DND-41 (cell line): ENCODE data around the gene PTPRN2.

ENCODE experiments used
- ATAC-seq: fragments of 200-7000 bp; cut with Tn5 transposase; 3 replicates; pipeline ENCODE4 v1.9.1; 2021; ENCODE audit warnings: low read depth; ENCODE audit not compliant: insufficient read depth
- DNase-seq: peaks from one replicate; pipeline ENCODE4 v3.0.0-alpha.2; 2020
- H2AFZ ChIP-seq: 2 replicates; pipeline ENCODE4 v1.6.0; 2012; ENCODE audit warnings: low read depth, low read length
- H3K27ac ChIP-seq: 2 replicates; pipeline ENCODE4 v1.5.1; 2012; ENCODE audit warnings: low read length, inconsistent platforms
- H3K27me3 ChIP-seq: fragments of 200-600 bp; sonication (generic); 2 replicates; pipeline ENCODE4 v1.6.0; 2012; ENCODE audit warnings: low read length, mild to moderate bottlenecking, inconsistent platforms; ENCODE audit not compliant: insufficient read depth, poor library complexity
- H3K36me3 ChIP-seq: 2 replicates; pipeline ENCODE4 v1.5.1; 2012; ENCODE audit warnings: low read length, inconsistent platforms; ENCODE audit not compliant: insufficient read depth
- H3K4me1 ChIP-seq: 2 replicates; pipeline ENCODE4 v1.5.1; 2012; ENCODE audit warnings: mild to moderate bottlenecking, low read length; ENCODE audit not compliant: insufficient read depth
- H3K4me2 ChIP-seq: 2 replicates; pipeline ENCODE4 v1.6.0; 2012; ENCODE audit warnings: mild to moderate bottlenecking, moderate library complexity, low read length, inconsistent platforms; ENCODE audit not compliant: insufficient read depth
- H3K4me3 ChIP-seq, 2 experiments: fragments of 200-600 bp in 1 of 2; shearing (Covaris generic) in 1 of 2; 2 replicates each; pipeline ENCODE4 v1.5.1; 2012 to 2016; ENCODE audit warnings: inconsistent platforms in 2 of 2, low read length in 2 of 2, mild to moderate bottlenecking in 2 of 2, low read depth in 1 of 2, moderate library complexity in 1 of 2
- H3K79me2 ChIP-seq: 2 replicates; pipeline ENCODE4 v1.6.0; 2012; ENCODE audit warnings: low read length, inconsistent platforms; ENCODE audit not compliant: insufficient read depth
- H3K9ac ChIP-seq: 2 replicates; pipeline ENCODE4 v1.6.0; 2012; ENCODE audit warnings: low read depth, mild to moderate bottlenecking, inconsistent platforms, low read length, moderate library complexity
- H3K9me3 ChIP-seq: 2 replicates; pipeline ENCODE4 v1.5.1; 2012; ENCODE audit warnings: low read length, moderate library complexity, mild to moderate bottlenecking, inconsistent platforms; ENCODE audit not compliant: insufficient read depth, severe bottlenecking
- H4K20me1 ChIP-seq: 2 replicates; pipeline ENCODE4 v1.6.0; 2012; ENCODE audit warnings: low read length; ENCODE audit not compliant: insufficient read depth
- EZH2 ChIP-seq: IDR thresholded peaks from 3 replicates; pipeline ENCODE4 v1.6.1; 2012; ENCODE audit warnings: borderline replicate concordance, low read depth, mild to moderate bottlenecking, moderate library complexity, low read length, inconsistent platforms; ENCODE audit not compliant: severe bottlenecking
- TF ChIP-seq, protein P1 (sequence below): IDR thresholded peaks from 2 replicates; pipeline ENCODE4 v1.5.1; 2012; ENCODE audit warnings: borderline replicate concordance, low read length, moderate library complexity, mild to moderate bottlenecking; ENCODE audit not compliant: poor library complexity, severe bottlenecking; ENCODE audit errors: extremely low read depth

PTPRN2 gene

DNA sequence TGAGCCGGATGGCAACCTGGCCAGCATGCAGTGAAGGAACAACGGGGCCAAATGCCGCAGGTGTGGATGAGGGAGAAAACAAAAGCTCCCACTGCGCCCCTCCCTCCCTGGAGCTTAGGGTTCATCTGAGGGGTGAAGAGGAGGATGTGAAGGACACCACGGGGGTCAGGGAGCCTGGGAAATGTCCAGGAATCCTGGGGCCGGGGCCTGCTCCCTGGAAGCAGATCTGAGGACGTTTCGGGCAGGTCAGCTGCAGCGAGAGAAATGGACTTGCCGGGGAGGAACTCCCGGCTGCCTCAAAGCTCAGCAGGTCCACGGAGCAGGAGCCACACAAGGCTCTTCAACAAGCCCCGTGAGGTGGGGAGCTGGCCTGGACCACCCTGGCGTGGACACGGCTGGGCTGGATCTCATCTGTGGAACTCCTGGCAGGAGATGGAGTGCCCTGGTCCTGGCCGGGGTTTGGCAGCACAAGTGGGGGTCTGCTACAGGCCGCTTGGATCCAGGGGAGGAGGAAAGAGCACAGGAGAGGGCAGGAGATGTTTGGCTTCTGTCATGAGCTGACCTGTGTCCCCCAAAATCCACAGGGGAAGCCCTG, 585.0 kb downstream of the PTPRN2 start:
- H3K4me3 ChIP-seq, result no peak overlapping the region
- H3K4me2 ChIP-seq, result no peak overlapping the region
- H4K20me1 ChIP-seq, result 0 out of 2 replicates have a peak, but pooled peaks cover 4% of the 10 kb centered on the region
- TF ChIP-seq, protein P1, sequence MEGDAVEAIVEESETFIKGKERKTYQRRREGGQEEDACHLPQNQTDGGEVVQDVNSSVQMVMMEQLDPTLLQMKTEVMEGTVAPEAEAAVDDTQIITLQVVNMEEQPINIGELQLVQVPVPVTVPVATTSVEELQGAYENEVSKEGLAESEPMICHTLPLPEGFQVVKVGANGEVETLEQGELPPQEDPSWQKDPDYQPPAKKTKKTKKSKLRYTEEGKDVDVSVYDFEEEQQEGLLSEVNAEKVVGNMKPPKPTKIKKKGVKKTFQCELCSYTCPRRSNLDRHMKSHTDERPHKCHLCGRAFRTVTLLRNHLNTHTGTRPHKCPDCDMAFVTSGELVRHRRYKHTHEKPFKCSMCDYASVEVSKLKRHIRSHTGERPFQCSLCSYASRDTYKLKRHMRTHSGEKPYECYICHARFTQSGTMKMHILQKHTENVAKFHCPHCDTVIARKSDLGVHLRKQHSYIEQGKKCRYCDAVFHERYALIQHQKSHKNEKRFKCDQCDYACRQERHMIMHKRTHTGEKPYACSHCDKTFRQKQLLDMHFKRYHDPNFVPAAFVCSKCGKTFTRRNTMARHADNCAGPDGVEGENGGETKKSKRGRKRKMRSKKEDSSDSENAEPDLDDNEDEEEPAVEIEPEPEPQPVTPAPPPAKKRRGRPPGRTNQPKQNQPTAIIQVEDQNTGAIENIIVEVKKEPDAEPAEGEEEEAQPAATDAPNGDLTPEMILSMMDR, result no peak
- no peak for TF ChIP-seq EZH2
- DNase-seq (no peak), ATAC-seq (no peak)
- H3K36me3 ChIP-seq, result no peaks in the 10 kb centered on the region
- no peaks in the 10 kb centered on the region for H3K9me3 ChIP-seq
- no peak overlapping the region for H3K9ac ChIP-seq
- H3K79me2 ChIP-seq, result no peaks in the 10 kb centered on the region
- H3K27ac ChIP-seq, result no peak overlapping the region
- no peaks in the 10 kb centered on the region for H3K4me1 ChIP-seq
- no peaks in the 10 kb centered on the region for H3K27me3 ChIP-seq
- no peak overlapping the region for H2AFZ ChIP-seq

DNA sequence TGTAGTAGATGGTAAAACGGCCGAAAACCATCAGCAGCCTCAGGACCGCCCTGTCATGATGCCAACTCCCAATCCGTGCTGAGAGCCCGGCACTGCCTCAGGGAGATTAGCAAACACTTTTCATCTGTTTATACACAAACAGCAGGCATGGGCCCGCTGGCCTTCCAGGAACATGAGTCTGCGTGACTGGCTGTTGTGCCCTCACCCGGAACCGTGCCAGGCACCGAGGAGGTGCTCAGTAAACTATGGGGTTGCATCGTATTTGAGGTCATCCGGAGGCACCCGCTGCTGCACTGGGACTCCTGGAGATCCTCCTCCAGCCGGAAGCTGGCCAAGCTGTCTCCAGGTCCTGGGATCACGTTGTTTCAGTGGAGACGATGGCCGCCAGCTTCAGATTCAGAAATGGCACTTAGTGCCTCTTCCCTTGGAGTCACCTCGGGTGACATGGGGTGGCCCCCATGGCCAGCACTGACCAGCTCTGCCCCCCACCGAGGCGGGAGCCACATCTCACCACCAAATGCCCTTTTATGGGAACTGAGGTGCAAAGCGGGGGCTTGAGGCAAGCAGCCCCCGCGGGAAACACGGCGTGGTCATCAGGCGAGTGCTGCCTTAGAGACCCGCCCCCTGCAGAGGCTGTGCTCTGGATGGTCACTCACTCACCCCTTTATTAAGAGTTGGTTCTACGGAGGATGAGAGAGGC, 585.9 kb downstream of the PTPRN2 start:
- Histone ChIP-seq H3K27me3 (no peaks in the 10 kb centered on the region), H2AFZ (no peak overlapping the region), H3K4me2 (no peak overlapping the region), H3K36me3 (no peaks in the 10 kb centered on the region), H3K9me3 (no peaks in the 10 kb centered on the region), H3K9ac (no peak overlapping the region), H3K4me1 (no peaks in the 10 kb centered on the region), H3K79me2 (no peaks in the 10 kb centered on the region), H3K4me3 (no peak overlapping the region), H3K27ac (no peak overlapping the region), H4K20me1 (0 out of 2 replicates have a peak, but pooled peaks cover 4% of the 10 kb centered on the region)
- TF ChIP-seq, protein P1, result no peak
- no peak for TF ChIP-seq EZH2
- no peak for ATAC-seq
- DNase-seq, result no peak

DNA sequence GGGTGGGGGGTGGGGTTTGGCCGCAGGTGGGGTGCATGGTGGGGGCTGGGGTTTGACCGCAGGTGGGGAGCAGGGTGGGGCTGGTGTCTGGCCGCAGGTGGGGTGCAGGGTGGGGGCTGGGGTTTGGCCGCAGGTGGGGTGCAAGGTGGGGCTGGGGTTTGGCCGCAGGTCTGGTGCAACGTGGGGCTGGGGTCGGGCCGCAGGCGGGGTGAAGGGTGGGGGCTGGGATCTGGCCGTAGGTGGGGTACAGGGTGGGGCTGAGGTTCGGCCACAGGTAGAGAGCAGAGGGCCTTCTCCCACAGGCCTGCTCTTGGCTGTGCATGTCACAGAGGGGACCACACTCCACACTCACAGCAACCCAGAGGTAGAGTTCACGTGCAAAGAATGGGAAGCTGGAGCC, 586.6 kb downstream of the PTPRN2 start:
- ATAC-seq, result no peak
- no peaks in the 10 kb centered on the region for H3K27me3 ChIP-seq

More for the DNA sequence above, 586.6 kb downstream of the PTPRN2 start:
- H2AFZ ChIP-seq, result no peak overlapping the region
- no peak for TF ChIP-seq EZH2
- TF ChIP-seq, protein P1, result no peak
- H3K4me2 ChIP-seq, result no peak overlapping the region
- no peak overlapping the region for H3K4me3 ChIP-seq
- no peaks in the 10 kb centered on the region for H3K4me1 ChIP-seq
- H3K27ac ChIP-seq, result no peak overlapping the region
- H4K20me1 ChIP-seq, result 0 out of 2 replicates have a peak, but pooled peaks cover 4% of the 10 kb centered on the region
- no peaks in the 10 kb centered on the region for H3K9me3 ChIP-seq
- no peaks in the 10 kb centered on the region for H3K79me2 ChIP-seq
- H3K9ac ChIP-seq, result no peak overlapping the region
- DNase-seq, result no peak
- no peaks in the 10 kb centered on the region for H3K36me3 ChIP-seq
